Measurements from ENCODE around the gene GRPEL1. TPM values are rescaled to one million over a fixed set of nuclear protein-coding genes. Genes with fewer than 3 reads are reported as not detected.

The GRPEL1 gene
- total and polyA plus RNA-seq, 2 of the 4 experiments (the other 2 are of a cell fraction): 33.0 to 33.9 TPM

- H2AK5ac ChIP-seq (ENCODE audit: low read depth, low read length): no peak overlapping the region
- peaks cover 3% of the 10 kb centered on the region; the same call in 1 of the 2 replicates for H3K9me1 ChIP-seq (ENCODE audit: insufficient read depth, low read length)
- in situ Hi-C loops (cut with MboI; ENCODE audit: low sequenced_read_pairs): no loop called here
- no peak overlapping the region for H2BK15ac ChIP-seq (ENCODE audit: low read depth, low read length)
- no peak overlapping the region for H3K27ac ChIP-seq (ENCODE audit: insufficient read depth, low read length)
- ATAC-seq (ENCODE audit: low read depth): no peak
- peaks cover 44 to 58% of the 10 kb centered on the region in 2 experiments for H3K79me1 ChIP-seq (ENCODE audit: low read depth in 1 of 2, low read length in 2 of 2)
- H3K56ac ChIP-seq (ENCODE audit: extremely low read depth, insufficient read depth, low read length): no peak overlapping the region
- peaks cover 4% of the 10 kb centered on the region; the same call in 1 of the 2 replicates for H3K4me1 ChIP-seq (ENCODE audit: control insufficient read depth, insufficient read depth, low read length)
- no peaks in the 10 kb centered on the region for H3K27me3 ChIP-seq (ENCODE audit: control insufficient read depth, insufficient read depth, low read length)
- whole genome bisulfite sequencing, 2 experiments (ENCODE audit: extremely low coverage in 2 of 2, insufficient read length in 1 of 2): no CpG with 5 or more reads among the region's 4 CpGs
- no peak overlapping the region for H3K23ac ChIP-seq (ENCODE audit: low read depth, low read length)
- no peaks in the 10 kb centered on the region for H3K9me3 ChIP-seq (ENCODE audit: control insufficient read depth, insufficient read depth, low read length)
- H3K18ac ChIP-seq (ENCODE audit: low read depth, low read length): no peak overlapping the region
- no peak overlapping the region for H2BK5ac ChIP-seq (ENCODE audit: low read depth, low read length, poor library complexity, severe bottlenecking)
- CTCF ChIA-PET: interaction anchor here (0.6 kb wide), 1 partner anchor 146 kb away, joined by 3 read pairs; no protein-coding TSS in a partner anchor
- TF ChIP-seq MXI1 (IDR thresholded peaks at IDR 0.05; ENCODE audit: borderline replicate concordance, low read depth, low read length) (no peak), RAD21 (IDR thresholded peaks at IDR 0.05; ENCODE audit: low read length) (no peak), MAFK (IDR thresholded peaks at IDR 0.05; ENCODE audit: low read depth, low read length) (no peak), BHLHE40 (IDR thresholded peaks at IDR 0.05; ENCODE audit: low read depth, low read length) (no peak), RFX5 (IDR thresholded peaks at IDR 0.05; ENCODE audit: low read depth, low read length) (no peak)
- TF ChIP-seq, protein P1, sequence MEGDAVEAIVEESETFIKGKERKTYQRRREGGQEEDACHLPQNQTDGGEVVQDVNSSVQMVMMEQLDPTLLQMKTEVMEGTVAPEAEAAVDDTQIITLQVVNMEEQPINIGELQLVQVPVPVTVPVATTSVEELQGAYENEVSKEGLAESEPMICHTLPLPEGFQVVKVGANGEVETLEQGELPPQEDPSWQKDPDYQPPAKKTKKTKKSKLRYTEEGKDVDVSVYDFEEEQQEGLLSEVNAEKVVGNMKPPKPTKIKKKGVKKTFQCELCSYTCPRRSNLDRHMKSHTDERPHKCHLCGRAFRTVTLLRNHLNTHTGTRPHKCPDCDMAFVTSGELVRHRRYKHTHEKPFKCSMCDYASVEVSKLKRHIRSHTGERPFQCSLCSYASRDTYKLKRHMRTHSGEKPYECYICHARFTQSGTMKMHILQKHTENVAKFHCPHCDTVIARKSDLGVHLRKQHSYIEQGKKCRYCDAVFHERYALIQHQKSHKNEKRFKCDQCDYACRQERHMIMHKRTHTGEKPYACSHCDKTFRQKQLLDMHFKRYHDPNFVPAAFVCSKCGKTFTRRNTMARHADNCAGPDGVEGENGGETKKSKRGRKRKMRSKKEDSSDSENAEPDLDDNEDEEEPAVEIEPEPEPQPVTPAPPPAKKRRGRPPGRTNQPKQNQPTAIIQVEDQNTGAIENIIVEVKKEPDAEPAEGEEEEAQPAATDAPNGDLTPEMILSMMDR (conservative IDR thresholded peaks at IDR 0.05; ENCODE audit: low read depth, low read length): no peak
- no peak overlapping the region for H4K91ac ChIP-seq (ENCODE audit: insufficient read depth, low read depth, low read length)
- BruUV-seq (replicated peaks): no TSS peak
- POLR2A ChIA-PET (ENCODE audit: unreplicated experiment): no interaction called here
- H3K9ac ChIP-seq (ENCODE audit: low read depth, low read length): no peak overlapping the region
- dilution Hi-C loops (cut with HindIII; ENCODE audit: low sequenced_read_pairs, unreplicated experiment): no loop called here
- H4K20me1 ChIP-seq (ENCODE audit: insufficient read depth, low read length): peaks cover 23% of the 10 kb centered on the region
- no peak overlapping the region for H2AK9ac ChIP-seq (replicated peaks; ENCODE audit: low read depth, low read length, poor library complexity)
- no peak for DNase-seq
- H2AFZ ChIP-seq (replicated peaks; ENCODE audit: low read length, poor library complexity): no peak overlapping the region
- intact Hi-C loops (cut with micrococcal nuclease): no loop called here
- no peak overlapping the region for H2BK20ac ChIP-seq (ENCODE audit: low read depth, low read length)
- H4K5ac ChIP-seq (ENCODE audit: low read depth, low read length): no peak overlapping the region
- no peak overlapping the region for H4K8ac ChIP-seq (ENCODE audit: low read depth in 2 of 2, low read length in 2 of 2)
- H2BK120ac ChIP-seq (ENCODE audit: low read depth, low read length): no peak overlapping the region
- H3K4ac ChIP-seq (ENCODE audit: low read depth, low read length): no peak overlapping the region
- no peak overlapping the region for H3K4me3 ChIP-seq (ENCODE audit: insufficient read depth, low read depth, low read length)
- H3K14ac ChIP-seq (replicated peaks; ENCODE audit: low read depth, low read length): no peak overlapping the region
- peaks cover 43% of the 10 kb centered on the region for H3K36me3 ChIP-seq (ENCODE audit: control insufficient read depth, insufficient read depth, low read length)
- no peak overlapping the region for H3K4me2 ChIP-seq (ENCODE audit: low read depth, low read length)
These were observed 5.0 kb downstream of the GRPEL1 start for GRCh38 chr4:7062816-7063215.

All from IMR-90 (cell line).